GM12892 (cell line): ENCODE data around the gene IL24.

Experiments
- DNase-seq: peaks from one replicate; pipeline ENCODE4 v3.0.0; 2011; ENCODE audit not compliant: insufficient read length
- FAIRE-seq: peaks from 2 replicates; lab custom pipeline; 2011; peaks lifted over from hg19 to GRCh38; lab: Jason Lieb, UNC
- POLR2A ChIP-seq: IDR thresholded peaks from 2 replicates; pipeline ENCODE4 v1.6.1; 2011; ENCODE audit warnings: low read depth, low read length, control low read depth
- POLR2AphosphoS5 ChIP-seq: IDR thresholded peaks from 2 replicates; pipeline ENCODE4 v1.6.1; 2011; ENCODE audit warnings: low read depth, low read length, control low read depth
- TAF1 ChIP-seq: IDR thresholded peaks from 2 replicates; pipeline ENCODE4 v1.6.1; 2011; ENCODE audit warnings: low read depth, mild to moderate bottlenecking, control low read depth, low read length, borderline replicate concordance

Gene IL24

DNA sequence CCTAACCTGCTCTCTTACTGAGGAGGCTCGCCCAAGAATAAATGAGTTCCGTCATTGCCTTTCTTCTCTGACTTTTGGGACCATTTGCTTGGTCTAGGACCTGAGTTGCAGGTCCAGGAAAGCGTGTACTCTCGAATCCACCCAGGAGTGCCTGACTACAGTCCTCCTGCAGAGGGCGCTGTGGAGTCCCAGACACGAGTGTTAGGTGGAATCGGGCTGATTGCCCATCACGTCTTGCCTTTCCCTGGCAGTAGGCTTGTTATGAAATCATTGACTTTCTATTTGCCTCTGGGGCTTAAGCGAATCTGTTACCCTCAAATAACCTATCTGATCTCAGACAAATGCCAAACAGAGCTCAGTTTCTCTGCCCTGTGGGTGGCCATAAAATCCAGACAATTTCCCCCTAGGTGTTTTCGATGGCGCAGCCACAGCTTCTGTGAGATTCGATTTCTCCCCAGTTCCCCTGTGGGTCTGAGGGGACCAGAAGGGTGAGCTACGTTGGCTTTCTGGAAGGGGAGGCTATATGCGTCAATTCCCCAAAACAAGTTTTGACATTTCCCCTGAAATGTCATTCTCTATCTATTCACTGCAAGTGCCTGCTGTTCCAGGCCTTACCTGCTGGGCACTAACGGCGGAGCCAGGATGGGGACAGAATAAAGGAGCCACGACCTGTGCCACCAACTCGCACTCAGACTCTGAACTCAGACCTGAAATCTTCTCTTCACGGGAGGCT lies 32.1 kb upstream of the IL24 start, which contains the start of gene IL20:
IL20 (plus strand) TSS at position 685 of the 733 bp plus-strand sequence. CDS start 230 bp downstream, outside the sequence.
- FAIRE-seq (peak; percentile 67), DNase-seq (no peak)
- TF ChIP-seq TAF1 (no peak), POLR2AphosphoS5 (no peak), POLR2A (no peak)

GRCh38 chr1:206866062-206866461 lies 31.2 kb upstream of the IL24 start:
- DNase-seq = no peak
- TF ChIP-seq POLR2AphosphoS5 (no peak), TAF1 (no peak), POLR2A (no peak)
- no peak for FAIRE-seq

- FAIRE-seq (no peak), DNase-seq (no peak)
- TF ChIP-seq POLR2A (no peak), TAF1 (no peak), POLR2AphosphoS5 (no peak)
Measured at GRCh38 chr1:206867239-206867638, 30.0 kb upstream of the IL24 start.

GRCh38 chr1:206867716-206868115 lies 29.5 kb upstream of the IL24 start:
- FAIRE-seq (no peak), DNase-seq (no peak)
- TF ChIP-seq POLR2AphosphoS5 (no peak), POLR2A (no peak), TAF1 (no peak)

- no peak for FAIRE-seq
- DNase-seq = no peak
- TF ChIP-seq POLR2AphosphoS5 (no peak), TAF1 (no peak), POLR2A (no peak)
Measured at GRCh38 chr1:206868264-206868663, 29.0 kb upstream of the IL24 start.

DNA sequence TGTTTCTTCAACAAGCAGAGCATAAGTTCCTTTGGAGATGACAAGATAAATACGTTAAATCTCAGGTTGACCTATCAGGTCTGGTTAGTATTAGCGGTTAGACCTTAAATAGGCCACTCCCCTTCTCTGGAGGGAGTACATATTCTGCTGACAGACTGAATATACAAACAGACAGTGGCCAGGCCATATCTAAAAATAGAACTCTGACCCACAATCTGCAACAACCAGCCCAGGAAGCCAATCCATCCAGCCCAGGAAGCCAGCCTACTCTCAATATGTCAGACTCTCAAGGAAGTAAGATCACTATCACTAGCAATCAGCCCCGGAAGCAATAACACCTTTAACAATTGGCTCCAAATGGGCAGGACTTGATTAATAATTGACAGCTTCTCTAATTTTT lies 25.1 kb upstream of the IL24 start:
- DNase-seq (no peak), FAIRE-seq (no peak)
- TF ChIP-seq TAF1 (no peak), POLR2AphosphoS5 (no peak), POLR2A (no peak)

- DNase-seq (no peak), FAIRE-seq (no peak)
- no peak for TF ChIP-seq POLR2AphosphoS5
- no peak for TF ChIP-seq TAF1
- no peak for TF ChIP-seq POLR2A
Measured at GRCh38 chr1:206873603-206874188, 23.5 kb upstream of the IL24 start.

GRCh38 chr1:206875752-206876377 lies 21.4 kb upstream of the IL24 start:
- TF ChIP-seq TAF1 (no peak), POLR2A (no peak), POLR2AphosphoS5 (no peak)
- DNase-seq (no peak), FAIRE-seq (no peak)

GRCh38 chr1:206878456-206878855 lies 18.8 kb upstream of the IL24 start:
- no peak for TF ChIP-seq TAF1
- TF ChIP-seq POLR2AphosphoS5 = no peak
- TF ChIP-seq POLR2A = no peak
- no peak for DNase-seq
- FAIRE-seq = no peak

GRCh38 chr1:206880314-206880713 lies 16.9 kb upstream of the IL24 start:
- FAIRE-seq (no peak), DNase-seq (no peak)
- TF ChIP-seq POLR2A (no peak), POLR2AphosphoS5 (no peak), TAF1 (no peak)

DNA sequence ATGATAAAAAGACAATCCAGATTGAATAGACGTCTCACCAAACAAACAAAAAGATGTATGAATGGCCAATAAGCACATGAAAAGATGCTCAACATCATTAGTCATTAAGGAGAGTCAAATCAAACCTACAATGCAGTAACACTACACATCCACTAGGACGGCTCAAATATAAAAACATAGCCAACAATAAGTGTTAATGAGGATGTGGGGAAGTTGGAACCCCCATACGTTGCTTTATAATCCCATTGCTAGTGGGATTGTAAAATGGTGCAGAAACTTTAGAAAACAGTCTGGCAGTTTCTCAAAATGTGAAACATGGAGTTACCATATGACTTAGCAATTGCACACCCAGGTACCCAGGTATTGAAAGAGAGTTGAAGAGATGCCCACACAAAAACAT lies 14.7 kb upstream of the IL24 start:
- FAIRE-seq = no peak

GRCh38 chr1:206883160-206883559 lies 14.1 kb upstream of the IL24 start:
- TF ChIP-seq POLR2A (no peak), TAF1 (no peak), POLR2AphosphoS5 (no peak)
- DNase-seq = no peak
- FAIRE-seq = no peak

More for the DNA sequence above, 14.7 kb upstream of the IL24 start:
- no peak for TF ChIP-seq POLR2AphosphoS5
- TF ChIP-seq TAF1 = no peak
- TF ChIP-seq POLR2A = no peak
- no peak for DNase-seq
